CD4-positive, alpha-beta memory T cell (primary cell): ENCODE data around the gene PLAU. TPM values are rescaled to one million over a fixed set of nuclear protein-coding genes. Genes with fewer than 3 reads are reported as not detected.
"Not testable (repeated sequence)": the region's sequence is repeated elsewhere in the genome, so short reads cannot be mapped to it uniquely, and the experiment has no call there.

Source experiments
- CTCF ChIA-PET: fragments of 350-600 bp; sonication (Branson Sonifier 250); formaldehyde crosslinking; loops from one replicate; lab custom pipeline; 2021; ENCODE audit warnings: inconsistent platforms; ENCODE audit not compliant: partially characterized antibody; lab: Charles Lee
- POLR2A ChIA-PET: fragments of 350-600 bp; sonication (Branson Sonifier 250); formaldehyde crosslinking; loops from one replicate; lab custom pipeline; 2021; ENCODE audit not compliant: partially characterized antibody; lab: Charles Lee
- DNase-seq, 5 donors: peaks; one replicate each; pipeline versions ENCODE4 v3.0.0 to v3.0.0-alpha.2; 2020 to 2022; ENCODE audit warnings: mixed read lengths in 1 of 5
- H3K27ac ChIP-seq: one replicate; pipeline ENCODE4 v1.7.0; 2013; ENCODE audit warnings: low read depth, low read length
- H3K27me3 ChIP-seq: 2 replicates; pipeline ENCODE4 v1.7.0; 2013; ENCODE audit warnings: mild to moderate bottlenecking, low read length, moderate library complexity; ENCODE audit not compliant: insufficient read depth
- H3K36me3 ChIP-seq: 2 replicates; pipeline ENCODE4 v1.7.0; 2013; ENCODE audit warnings: mild to moderate bottlenecking, low read length, moderate library complexity; ENCODE audit not compliant: insufficient read depth
- H3K4me1 ChIP-seq: 2 replicates; pipeline ENCODE4 v1.7.0; 2013; ENCODE audit warnings: mild to moderate bottlenecking, low read length, moderate library complexity; ENCODE audit not compliant: insufficient read depth
- H3K4me3 ChIP-seq, 2 donors: one replicate each; pipeline ENCODE4 v1.7.0; 2013; ENCODE audit warnings: low read length in 2 of 2, mild to moderate bottlenecking in 1 of 2
- H3K9me3 ChIP-seq, 2 donors: one replicate each; pipeline ENCODE4 v1.7.0; 2013; ENCODE audit warnings: low read length in 2 of 2, control low read depth in 1 of 2; ENCODE audit not compliant: control insufficient read depth in 1 of 2
- H3K27ac Mint-ChIP-seq, 7 donors: one replicate each; pipeline ENCODE4 v1.8.0; 2020 to 2021; ENCODE audit warnings: mixed read lengths in 7 of 7, mild to moderate bottlenecking in 6 of 7, inconsistent platforms in 3 of 7, moderate library complexity in 3 of 7
- H3K27me3 Mint-ChIP-seq, 2 donors: one replicate each; pipeline ENCODE4 v1.8.0; 2020 to 2021; ENCODE audit warnings: mixed read lengths in 2 of 2
- H3K36me3 Mint-ChIP-seq, 2 donors: one replicate each; pipeline ENCODE4 v1.8.0; 2020 to 2021; ENCODE audit warnings: mixed read lengths in 2 of 2, inconsistent platforms in 1 of 2, mild to moderate bottlenecking in 1 of 2
- H3K4me1 Mint-ChIP-seq, 4 donors: one replicate each; pipeline ENCODE4 v1.8.0; 2020 to 2021; ENCODE audit warnings: mixed read lengths in 4 of 4, mild to moderate bottlenecking in 1 of 4
- H3K4me3 Mint-ChIP-seq, 8 donors: one replicate each; pipeline ENCODE4 v1.8.0; 2020 to 2021; ENCODE audit warnings: mixed read lengths in 8 of 8, mild to moderate bottlenecking in 7 of 8, moderate library complexity in 6 of 8, inconsistent platforms in 3 of 8
- H3K9me3 Mint-ChIP-seq, 8 donors: one replicate each; pipeline ENCODE4 v1.8.0; 2020 to 2021; ENCODE audit warnings: mixed read lengths in 8 of 8, mild to moderate bottlenecking in 5 of 8, inconsistent platforms in 3 of 8, moderate library complexity in 1 of 8
- intact Hi-C: fragments of 100-400 bp; cut with micrococcal nuclease; formaldehyde crosslinking; loops from one replicate; pipeline ENCODE4 v1.15.1; 2023
- polyA plus RNA-seq, 2 donors: library from polyadenylated mRNA; unstranded; fragments of 300-500 nt; fragmentation: Illumina TruSeq; gene quantifications; one replicate each; pipeline ENCODE4 v1.2.3, GENCODE V29; 2021
- total RNA-seq, 2 experiments: library from RNA; stranded (reverse); gene quantifications; one replicate each; pipeline ENCODE4 v1.2.3, GENCODE V29; 2021

The PLAU gene
- total and polyA plus RNA-seq, 4 experiments from 2014 or later = 0.64 to 0.91 TPM; not detected in 2

DNA sequence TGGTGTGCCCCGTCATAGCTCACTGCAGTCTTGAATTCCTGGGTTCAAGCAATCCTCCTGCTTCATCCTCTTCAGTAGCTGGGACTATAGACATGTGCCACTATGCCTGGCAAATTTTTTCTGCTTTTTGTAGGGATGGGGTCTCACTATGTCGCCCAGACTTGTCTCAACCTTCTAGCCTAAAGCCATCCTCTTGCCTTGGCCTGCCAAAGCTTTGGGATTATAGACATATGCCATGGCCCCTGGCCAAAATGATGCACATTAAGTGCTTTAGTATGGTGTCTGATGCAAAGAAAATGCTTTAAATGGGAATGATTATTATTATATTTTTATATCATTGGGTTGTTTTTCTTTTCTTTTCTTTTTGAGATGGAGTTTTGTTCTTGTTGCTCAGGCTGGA lies 53.8 kb downstream of the PLAU start:
- intact Hi-C loops = no loop called here
- no peak for DNase-seq
- no peaks in the 10 kb centered on the region for H3K9me3 ChIP-seq
- Mint-ChIP-seq H3K36me3 (no peaks in the 10 kb centered on the region), H3K27me3 (no peaks in the 10 kb centered on the region), H3K9me3 (no peaks in the 10 kb centered on the region), H3K4me3 (no peak overlapping the region), H3K27ac (no peak overlapping the region), H3K4me1 (peaks cover 11 to 26% (median 19%) of the 10 kb centered on the region in 4 donors)
- H3K27me3 ChIP-seq = no peaks in the 10 kb centered on the region
- peaks cover 13% of the 10 kb centered on the region for H3K4me1 ChIP-seq
- no peak overlapping the region for H3K4me3 ChIP-seq
- no peaks in the 10 kb centered on the region for H3K36me3 ChIP-seq
- POLR2A ChIA-PET = interaction anchor here (0.8 to 4.2 kb wide), 3 partner anchors 8 to 139 kb away, joined by 3 to 18 read pairs (median 4); no protein-coding TSS in a partner anchor
- CTCF ChIA-PET = interaction anchor here (0.8 to 1.4 kb wide), 4 partner anchors 11 to 116 kb away, joined by 3 to 4 read pairs (median 4); no protein-coding TSS in a partner anchor
- H3K27ac ChIP-seq = no peak overlapping the region

DNA sequence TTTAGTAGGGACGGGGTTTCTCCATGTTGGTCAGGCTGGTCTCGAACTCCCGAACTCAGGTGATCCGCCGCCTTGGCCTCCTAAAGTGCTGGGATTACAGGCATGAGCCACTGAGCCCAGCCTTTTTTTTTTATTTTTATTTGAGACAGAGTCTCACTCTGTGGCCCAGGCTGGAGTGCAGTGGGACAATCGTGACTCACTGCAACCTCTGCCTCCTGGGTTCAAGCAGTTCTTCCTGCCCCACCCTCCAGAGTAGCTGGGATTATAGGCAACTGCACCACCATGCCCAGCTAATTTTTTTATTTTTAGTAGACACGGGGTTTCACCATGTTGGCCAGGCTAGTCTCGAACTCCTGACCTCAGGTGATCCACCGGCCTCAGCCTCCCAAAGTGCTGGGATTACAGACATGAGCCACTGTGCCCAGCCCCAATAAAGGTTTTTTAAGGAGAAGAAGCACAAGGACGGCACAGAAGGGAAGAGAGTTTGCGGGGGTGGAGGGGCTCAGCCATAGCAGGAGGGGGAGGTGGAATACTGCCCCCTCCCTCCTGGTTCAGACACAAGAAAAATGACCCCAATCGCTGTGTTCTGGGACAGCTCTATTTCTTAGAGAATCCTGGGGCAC lies 54.4 kb downstream of the PLAU start:
- H3K4me3 ChIP-seq, DNase-seq, H3K9me3 ChIP-seq, intact Hi-C loops, H3K36me3 Mint-ChIP-seq, H3K27me3 ChIP-seq, H3K27ac ChIP-seq, H3K9me3 Mint-ChIP-seq, H3K27me3 Mint-ChIP-seq, H3K4me1 ChIP-seq, H3K36me3 ChIP-seq, H3K4me3 Mint-ChIP-seq: not testable (repeated sequence)
- POLR2A ChIA-PET = interaction anchor here (0.8 to 4.2 kb wide), 3 partner anchors 8 to 139 kb away, joined by 3 to 18 read pairs (median 4); no protein-coding TSS in a partner anchor
- peaks cover 6 to 20% (median 14%) of the 10 kb centered on the region in 4 donors for H3K4me1 Mint-ChIP-seq
- H3K27ac Mint-ChIP-seq = peak overlapping the region in 1 of 7 donors; percentile 37
- CTCF ChIA-PET = interaction anchor here (0.8 to 2.1 kb wide), 2 partner anchors 9 to 116 kb away, joined by 3 to 8 read pairs; no protein-coding TSS in a partner anchor

DNA sequence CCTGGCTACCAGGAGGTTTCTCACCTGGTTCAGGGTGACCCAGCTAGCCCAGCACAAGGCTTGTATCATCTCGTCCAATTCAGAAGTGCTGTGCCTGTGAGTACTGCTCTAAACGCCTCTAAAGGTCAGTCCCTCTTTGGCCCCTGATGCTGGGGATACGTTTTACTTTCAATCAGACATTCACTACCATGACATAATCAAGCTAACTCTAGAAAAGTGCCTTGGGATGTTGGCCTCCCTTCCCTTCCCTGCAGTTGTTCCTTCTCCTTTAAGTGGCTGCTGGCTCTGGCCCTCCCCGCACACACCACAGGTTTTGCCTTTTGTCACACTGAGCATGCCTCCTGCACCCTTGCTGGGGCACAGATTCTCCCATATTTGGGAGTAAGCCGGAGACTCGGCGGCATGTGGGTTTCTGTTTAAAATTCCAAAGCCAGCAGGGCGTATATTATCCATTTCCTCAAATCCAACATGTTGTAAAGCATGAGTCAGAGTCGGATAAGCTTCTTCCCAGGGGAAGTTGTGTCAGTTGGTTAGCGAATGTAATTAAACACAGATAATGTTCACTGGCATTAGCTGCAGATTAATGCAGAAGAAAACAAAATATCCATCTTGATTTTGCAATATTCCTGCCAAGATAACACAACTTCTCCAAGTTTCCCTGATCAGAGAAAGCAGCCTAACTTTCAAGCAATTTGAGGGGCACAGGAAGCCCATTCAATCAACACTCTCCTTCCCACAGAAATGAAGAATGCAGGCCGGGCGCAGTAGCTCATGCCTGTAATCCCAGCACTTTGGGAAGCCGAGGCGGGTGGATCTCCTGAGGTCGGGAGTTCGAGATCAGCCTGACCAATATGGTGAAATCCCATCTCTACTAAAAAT lies 55.2 kb downstream of the PLAU start:
- intact Hi-C loops = no loop called here

DNA sequence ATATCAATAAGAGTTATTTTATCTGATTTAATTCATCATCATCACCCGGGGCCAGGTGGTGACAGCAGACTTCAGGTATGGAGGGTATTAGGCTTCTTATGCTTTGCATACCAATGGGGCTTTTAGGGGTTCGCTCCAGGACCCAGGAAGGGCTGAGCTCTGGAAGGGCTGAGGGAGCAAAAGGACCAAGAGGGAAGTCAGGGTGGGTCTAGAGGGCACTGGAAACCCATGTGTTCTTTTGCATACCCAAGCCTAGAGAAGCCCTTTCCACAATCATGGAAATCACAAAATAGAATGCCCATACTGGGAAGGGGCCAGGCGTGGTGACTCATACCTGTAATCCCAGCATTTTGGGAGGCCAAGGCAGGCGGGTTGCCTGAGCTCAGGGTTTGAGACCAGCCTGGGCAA lies 56.1 kb downstream of the PLAU start:
- H3K27me3 ChIP-seq = no peaks in the 10 kb centered on the region
- H3K4me1 Mint-ChIP-seq = peaks cover 3 to 17% (median 12%) of the 10 kb centered on the region in 4 donors
- no peaks in the 10 kb centered on the region for H3K9me3 Mint-ChIP-seq
- no peak overlapping the region for H3K27ac ChIP-seq
- H3K36me3 Mint-ChIP-seq = no peaks in the 10 kb centered on the region
- H3K36me3 ChIP-seq = no peaks in the 10 kb centered on the region
- no peak overlapping the region for H3K4me3 Mint-ChIP-seq
- H3K4me1 ChIP-seq = peaks cover 4% of the 10 kb centered on the region
- intact Hi-C loops = no loop called here
- H3K27ac Mint-ChIP-seq = no peak overlapping the region
- CTCF ChIA-PET = interaction anchor here (1.0 to 2.1 kb wide), 4 partner anchors 9 to 81 kb away, joined by 6 to 8 read pairs (median 7); no protein-coding TSS in a partner anchor
- H3K27me3 Mint-ChIP-seq = no peaks in the 10 kb centered on the region
- DNase-seq = no peak
- POLR2A ChIA-PET = interaction anchor here (0.8 to 4.2 kb wide), 2 partner anchors 10 to 25 kb away, joined by 3 to 18 read pairs; no protein-coding TSS in a partner anchor
- H3K9me3 ChIP-seq = no peaks in the 10 kb centered on the region
- no peak overlapping the region for H3K4me3 ChIP-seq

More for the DNA sequence above, 55.2 kb downstream of the PLAU start:
- DNase-seq = no peak
- CTCF ChIA-PET = interaction anchor here (0.9 to 2.1 kb wide), 3 partner anchors 9 to 80 kb away, joined by 3 to 8 read pairs (median 6); no protein-coding TSS in a partner anchor
- POLR2A ChIA-PET = interaction anchor here (0.8 to 4.2 kb wide), 2 partner anchors 9 to 26 kb away, joined by 3 to 18 read pairs; no protein-coding TSS in a partner anchor
- H3K9me3 ChIP-seq = no peaks in the 10 kb centered on the region
- no peaks in the 10 kb centered on the region for H3K9me3 Mint-ChIP-seq
- H3K36me3 Mint-ChIP-seq = no peaks in the 10 kb centered on the region
- H3K27ac Mint-ChIP-seq = no peak overlapping the region
- no peaks in the 10 kb centered on the region for H3K36me3 ChIP-seq
- H3K4me3 ChIP-seq = no peak overlapping the region
- peaks cover 3 to 17% (median 12%) of the 10 kb centered on the region in 4 donors for H3K4me1 Mint-ChIP-seq
- peaks cover 4% of the 10 kb centered on the region for H3K4me1 ChIP-seq
- no peaks in the 10 kb centered on the region for H3K27me3 Mint-ChIP-seq
- no peaks in the 10 kb centered on the region for H3K27me3 ChIP-seq
- no peak overlapping the region for H3K27ac ChIP-seq
- H3K4me3 Mint-ChIP-seq = no peak overlapping the region

Other genes with a start within 250 kb of the PLAU start
- 10 to 100 TPM; 13.6 to 15.3 TPM for gene AGAP5, start 213.0 kb upstream of the PLAU start, total RNA-seq
- gene AGAP5, start 213.0 kb upstream of the PLAU start, polyA plus RNA-seq = under 1 TPM in 1 of 2 donors, not detected in 1; 0.15 TPM
- gene SEC24C, start 166.8 kb upstream of the PLAU start, total RNA-seq = 100 to 1,000 TPM; 126 to 127 TPM
- 10 to 100 TPM; 32.5 to 68.6 TPM for gene SEC24C, start 166.8 kb upstream of the PLAU start, polyA plus RNA-seq
- gene CHCHD1, start 129.1 kb upstream of the PLAU start, total RNA-seq = 10 to 100 TPM; 21.8 to 24.0 TPM
- gene CHCHD1, start 129.1 kb upstream of the PLAU start, polyA plus RNA-seq = 10 to 100 TPM; 33.1 to 56.0 TPM
- 100 to 1,000 TPM in 1 of 2 experiments, 10 to 100 TPM in 1; 93.3 to 100 TPM for gene ZSWIM8, start 125.5 kb upstream of the PLAU start, total RNA-seq
- gene ZSWIM8, start 125.5 kb upstream of the PLAU start, polyA plus RNA-seq = 10 to 100 TPM in 1 of 2 donors, 1 to 10 TPM in 1; 4.5 to 24.6 TPM
- 10 to 100 TPM; 84.8 to 87.7 TPM for gene NDST2, start 99.5 kb upstream of the PLAU start, total RNA-seq
- gene NDST2, start 99.5 kb upstream of the PLAU start, polyA plus RNA-seq = 10 to 100 TPM; 14.4 to 33.7 TPM
- 10 to 100 TPM; 64.3 to 70.4 TPM for gene CAMK2G, start 36.6 kb upstream of the PLAU start, total RNA-seq
- 1 to 10 TPM; 3.8 to 7.8 TPM for gene CAMK2G, start 36.6 kb upstream of the PLAU start, polyA plus RNA-seq
- gene VCL, start 87.0 kb downstream of the PLAU start, total RNA-seq = 10 to 100 TPM; 29.6 TPM
- 10 to 100 TPM; 48.2 to 60.3 TPM for gene VCL, start 87.0 kb downstream of the PLAU start, polyA plus RNA-seq
- 10 to 100 TPM; 38.6 to 38.8 TPM for gene AP3M1, start 239.7 kb downstream of the PLAU start, total RNA-seq
- 10 to 100 TPM; 28.7 to 37.7 TPM for gene AP3M1, start 239.7 kb downstream of the PLAU start, polyA plus RNA-seq
- gene ADK, start 240.1 kb downstream of the PLAU start, total RNA-seq = 10 to 100 TPM; 33.7 to 38.5 TPM
- 10 to 100 TPM; 63.5 to 66.6 TPM for gene ADK, start 240.1 kb downstream of the PLAU start, polyA plus RNA-seq